H9 (cell line): ENCODE measurements around the gene KRR1. TPM values are rescaled to one million over a fixed set of nuclear protein-coding genes. Genes with fewer than 3 reads are reported as not detected.

Experiments
- DNase-seq: peaks from one replicate; pipeline ENCODE4 v3.0.0-alpha.2; 2017
- H2AFZ ChIP-seq: one replicate; pipeline ENCODE4 v1.6.1; 2013; ENCODE audit warnings: mild to moderate bottlenecking, low read length, control low read depth, moderate library complexity
- H2AK5ac ChIP-seq: 2 replicates; pipeline ENCODE4 v1.6.1; 2013; ENCODE audit warnings: low read length, control low read depth, mixed read lengths; ENCODE audit not compliant: insufficient read length
- H2BK120ac ChIP-seq: one replicate; pipeline ENCODE4 v1.6.1; 2013; ENCODE audit warnings: low read depth, mild to moderate bottlenecking, low read length, control low read depth, inconsistent platforms; ENCODE audit not compliant: poor library complexity, severe bottlenecking
- H2BK12ac ChIP-seq: 2 replicates; pipeline ENCODE4 v1.6.1; 2013; ENCODE audit warnings: low read length, control low read depth, mixed read lengths, low read depth; ENCODE audit not compliant: insufficient read length
- H2BK15ac ChIP-seq: 2 replicates; pipeline ENCODE4 v1.6.1; 2013; ENCODE audit warnings: low read depth, low read length, control low read depth
- H2BK20ac ChIP-seq: one replicate; pipeline ENCODE4 v1.6.1; 2013; ENCODE audit warnings: low read depth, mild to moderate bottlenecking, low read length, control low read depth, inconsistent platforms; ENCODE audit not compliant: poor library complexity, severe bottlenecking
- H2BK5ac ChIP-seq: 2 replicates; pipeline ENCODE4 v1.6.1; 2013; ENCODE audit warnings: low read length, control low read depth, mixed read lengths; ENCODE audit not compliant: insufficient read length
- H3K14ac ChIP-seq: 2 replicates; pipeline ENCODE4 v1.6.1; 2013; ENCODE audit warnings: low read length, control low read depth; ENCODE audit not compliant: insufficient read depth
- H3K18ac ChIP-seq: 2 replicates; pipeline ENCODE4 v1.6.1; 2013; ENCODE audit warnings: low read depth, mild to moderate bottlenecking, mixed read lengths, low read length, control low read depth; ENCODE audit not compliant: insufficient read length
- H3K23ac ChIP-seq: 2 replicates; pipeline ENCODE4 v1.6.1; 2013; ENCODE audit warnings: low read length, control low read depth, mixed read lengths, low read depth; ENCODE audit not compliant: insufficient read length
- H3K23me2 ChIP-seq: 2 replicates; pipeline ENCODE4 v1.6.1; 2013; ENCODE audit warnings: low read depth, mild to moderate bottlenecking, mixed read lengths, low read length, control low read depth; ENCODE audit not compliant: insufficient read length, poor library complexity, severe bottlenecking
- H3K27ac ChIP-seq: 2 replicates; pipeline ENCODE4 v1.5.1; 2013; ENCODE audit warnings: low read length, control low read depth, mixed read lengths, low read depth; ENCODE audit not compliant: insufficient read length
- H3K27me3 ChIP-seq: 2 replicates; pipeline ENCODE4 v1.6.1; 2013; ENCODE audit warnings: low read length, control low read depth, inconsistent platforms; ENCODE audit not compliant: insufficient read depth
- H3K4ac ChIP-seq: 2 replicates; pipeline ENCODE4 v1.6.1; 2013; ENCODE audit warnings: low read depth, mild to moderate bottlenecking, control low read depth, inconsistent platforms, low read length, moderate library complexity
- H3K4me1 ChIP-seq: 2 replicates; pipeline ENCODE4 v1.6.1; 2013; ENCODE audit warnings: low read length, control low read depth, inconsistent platforms; ENCODE audit not compliant: insufficient read depth
- H3K4me2 ChIP-seq: 2 replicates; pipeline ENCODE4 v1.6.1; 2013; ENCODE audit warnings: low read length, control low read depth, mixed read lengths; ENCODE audit not compliant: insufficient read length, insufficient read depth
- H3K56ac ChIP-seq: 2 replicates; pipeline ENCODE4 v1.6.1; 2013; ENCODE audit warnings: low read depth, mild to moderate bottlenecking, mixed read lengths, low read length, control low read depth; ENCODE audit not compliant: insufficient read length
- H3K79me1 ChIP-seq: 2 replicates; pipeline ENCODE4 v1.6.1; 2013; ENCODE audit warnings: low read depth, mild to moderate bottlenecking, moderate library complexity, low read length, control low read depth, inconsistent platforms; ENCODE audit not compliant: insufficient read depth, poor library complexity, severe bottlenecking
- H3K79me2 ChIP-seq: 2 replicates; pipeline ENCODE4 v1.6.1; 2013; ENCODE audit warnings: low read length, control low read depth, inconsistent platforms; ENCODE audit not compliant: insufficient read depth
- H3K9ac ChIP-seq: 2 replicates; pipeline ENCODE4 v1.6.1; 2013; ENCODE audit warnings: low read length, control low read depth, mixed read lengths; ENCODE audit not compliant: insufficient read length; ENCODE audit errors: extremely low read depth
- H3K9me3 ChIP-seq: one replicate; pipeline ENCODE4 v1.6.1; 2013; ENCODE audit warnings: low read depth, low read length, inconsistent platforms; ENCODE audit not compliant: control insufficient read depth
- H3T11ph ChIP-seq: one replicate; pipeline ENCODE4 v1.6.1; 2013; ENCODE audit warnings: mild to moderate bottlenecking, low read length, control low read depth, inconsistent platforms
- H4K20me1 ChIP-seq: one replicate; pipeline ENCODE4 v1.6.1; 2013; ENCODE audit not compliant: control insufficient read depth, insufficient read length, insufficient read depth
- H4K5ac ChIP-seq: 2 replicates; pipeline ENCODE4 v1.6.1; 2013; ENCODE audit warnings: low read depth, mild to moderate bottlenecking, mixed read lengths, low read length, control low read depth; ENCODE audit not compliant: insufficient read length
- H4K8ac ChIP-seq: replicated peaks from 2 replicates; pipeline ENCODE4 v1.6.1; 2013; ENCODE audit warnings: low read length, control low read depth, mixed read lengths, low read depth; ENCODE audit not compliant: insufficient read length
- H4K91ac ChIP-seq: 2 replicates; pipeline ENCODE4 v1.6.1; 2013; ENCODE audit warnings: low read depth, mild to moderate bottlenecking, moderate library complexity, mixed read lengths, low read length, control low read depth; ENCODE audit not compliant: insufficient read length
- H3K27ac Mint-ChIP-seq, 3 experiments: 2 replicates in 2 of 3; 3 replicates in 1 of 3; pipeline ENCODE4 v1.8.0; 2020 to 2021; ENCODE audit warnings: mixed read lengths in 3 of 3, mild to moderate bottlenecking in 1 of 3, moderate library complexity in 1 of 3
- H3K27me3 Mint-ChIP-seq: 2 replicates; pipeline ENCODE4 v1.8.0; 2021; ENCODE audit warnings: low read depth, mild to moderate bottlenecking, moderate library complexity, mixed read lengths
- H3K36me3 Mint-ChIP-seq, 3 experiments: 2 replicates in 2 of 3; 3 replicates in 1 of 3; pipeline ENCODE4 v1.8.0; 2020 to 2021; ENCODE audit warnings: low read depth in 3 of 3, mixed read lengths in 3 of 3; ENCODE audit not compliant: insufficient read depth in 1 of 3
- H3K4me1 Mint-ChIP-seq, 2 experiments: 2 replicates each; pipeline ENCODE4 v1.8.0; 2020; ENCODE audit warnings: mixed read lengths in 2 of 2
- H3K4me3 Mint-ChIP-seq, 2 experiments: 2 replicates in 1 of 2; 3 replicates in 1 of 2; pipeline ENCODE4 v1.8.0; 2020 to 2021; ENCODE audit warnings: mild to moderate bottlenecking in 2 of 2, mixed read lengths in 2 of 2, moderate library complexity in 1 of 2
- H3K9me3 Mint-ChIP-seq, 2 experiments: 2 replicates in 1 of 2; 3 replicates in 1 of 2; pipeline ENCODE4 v1.8.0; 2020; ENCODE audit warnings: mild to moderate bottlenecking in 2 of 2, mixed read lengths in 2 of 2, moderate library complexity in 1 of 2
- CTCF ChIP-seq: fragments of 200-600 bp; sonication (generic); conservative IDR thresholded peaks from 3 replicates; pipeline ENCODE4 v1.8.0; 2021; ENCODE audit warnings: antibody characterized with exemption, mild to moderate bottlenecking
- WGBS: extraction: QIAGEN DNeasy Blood & Tissue Kit; methylation state at CpG from one replicate; pipeline ENCODE4 v1.1.7; 2013; ENCODE audit warnings: missing lambda C conversion rate, low lambda C conversion rate, mixed read lengths; ENCODE audit not compliant: insufficient read length; ENCODE audit errors: extremely low coverage; 5-methylcytosine and 5-hydroxymethylcytosine counted together
- total RNA-seq: library from RNA; stranded (reverse); gene quantifications from 2 replicates; pipeline ENCODE4 v1.2.1, GENCODE V29; 2021

KRR1 gene
- total RNA-seq, 1 experiment from 2014 or later = 88.9 TPM

DNA sequence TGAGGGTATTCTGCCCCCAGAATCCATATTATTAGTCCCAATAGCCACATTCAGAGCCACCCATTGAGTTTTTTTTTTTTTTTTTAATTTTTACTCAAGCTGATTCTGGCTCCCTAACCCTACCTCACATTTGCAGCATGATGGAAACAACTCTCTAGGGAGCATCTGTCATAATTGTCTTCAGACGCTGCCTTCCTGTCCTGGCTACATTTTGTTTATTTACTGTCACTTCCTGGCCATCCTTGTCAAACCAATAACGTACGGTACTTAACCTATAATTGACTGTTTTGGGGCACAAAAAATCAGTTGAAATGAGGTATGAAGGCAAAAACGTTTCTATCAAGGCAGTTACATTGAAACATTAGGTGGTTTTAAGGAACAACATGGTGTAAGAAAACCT, 28.8 kb downstream of the KRR1 start:
- no peak overlapping the region for H2AK5ac ChIP-seq
- H3K4ac ChIP-seq = no peak overlapping the region
- H2BK20ac ChIP-seq = peak overlapping the region; percentile 75
- Mint-ChIP-seq H3K9me3 (no peaks in the 10 kb centered on the region), H3K4me3 (no peak overlapping the region), H3K36me3 (no peaks in the 10 kb centered on the region), H3K4me1 (peaks cover 20 to 30% of the 10 kb centered on the region in 2 experiments), H3K27me3 (no peaks in the 10 kb centered on the region), H3K27ac (no peak overlapping the region; a peak in 1 of 7 replicates)
- H3K9me3 ChIP-seq = no peaks in the 10 kb centered on the region
- no CpG with 5 or more reads among the region's 4 CpGs for WGBS
- no peak overlapping the region for H2BK15ac ChIP-seq
- H3K4me2 ChIP-seq = no peak overlapping the region
- no peaks in the 10 kb centered on the region for H3K79me2 ChIP-seq
- H4K8ac ChIP-seq = no peak overlapping the region
- no peak overlapping the region for H2AFZ ChIP-seq
- H3K23me2 ChIP-seq = no peaks in the 10 kb centered on the region
- H2BK120ac ChIP-seq = no peak overlapping the region
- DNase-seq = no peak
- H3K9ac ChIP-seq = no peak overlapping the region
- no peak overlapping the region for H3K27ac ChIP-seq
- H4K91ac ChIP-seq = no peak overlapping the region
- no peak overlapping the region for H2BK5ac ChIP-seq
- no peaks in the 10 kb centered on the region for H3K79me1 ChIP-seq
- H4K20me1 ChIP-seq = no peaks in the 10 kb centered on the region
- H3K27me3 ChIP-seq = no peaks in the 10 kb centered on the region
- H4K5ac ChIP-seq = no peak overlapping the region
- H2BK12ac ChIP-seq = no peak overlapping the region
- H3T11ph ChIP-seq = no peak overlapping the region
- H3K18ac ChIP-seq = no peak overlapping the region
- no peak for TF ChIP-seq CTCF
- H3K4me1 ChIP-seq = peaks cover 2% of the 10 kb centered on the region; the same call in 1 of the 2 replicates
- no peak overlapping the region for H3K56ac ChIP-seq
- no peak overlapping the region for H3K14ac ChIP-seq
- H3K23ac ChIP-seq = no peak overlapping the region
